H9 (cell line): Measurements from ENCODE around the gene PLAC1. TPM values are rescaled to one million over a fixed set of nuclear protein-coding genes. Genes with fewer than 3 reads are reported as not detected.

Experiments used
- DNase-seq: peaks from one replicate; pipeline ENCODE4 v3.0.0-alpha.2; 2017
- H2AFZ ChIP-seq: one replicate; pipeline ENCODE4 v1.6.1; 2013; ENCODE audit warnings: mild to moderate bottlenecking, low read length, control low read depth, moderate library complexity
- H2AK5ac ChIP-seq: 2 replicates; pipeline ENCODE4 v1.6.1; 2013; ENCODE audit warnings: low read length, control low read depth, mixed read lengths; ENCODE audit not compliant: insufficient read length
- H2BK120ac ChIP-seq: one replicate; pipeline ENCODE4 v1.6.1; 2013; ENCODE audit warnings: low read depth, mild to moderate bottlenecking, low read length, control low read depth, inconsistent platforms; ENCODE audit not compliant: poor library complexity, severe bottlenecking
- H2BK12ac ChIP-seq: 2 replicates; pipeline ENCODE4 v1.6.1; 2013; ENCODE audit warnings: low read length, control low read depth, mixed read lengths, low read depth; ENCODE audit not compliant: insufficient read length
- H2BK15ac ChIP-seq: 2 replicates; pipeline ENCODE4 v1.6.1; 2013; ENCODE audit warnings: low read depth, low read length, control low read depth
- H2BK20ac ChIP-seq: one replicate; pipeline ENCODE4 v1.6.1; 2013; ENCODE audit warnings: low read depth, mild to moderate bottlenecking, low read length, control low read depth, inconsistent platforms; ENCODE audit not compliant: poor library complexity, severe bottlenecking
- H2BK5ac ChIP-seq: 2 replicates; pipeline ENCODE4 v1.6.1; 2013; ENCODE audit warnings: low read length, control low read depth, mixed read lengths; ENCODE audit not compliant: insufficient read length
- H3K14ac ChIP-seq: 2 replicates; pipeline ENCODE4 v1.6.1; 2013; ENCODE audit warnings: low read length, control low read depth; ENCODE audit not compliant: insufficient read depth
- H3K18ac ChIP-seq: 2 replicates; pipeline ENCODE4 v1.6.1; 2013; ENCODE audit warnings: low read depth, mild to moderate bottlenecking, mixed read lengths, low read length, control low read depth; ENCODE audit not compliant: insufficient read length
- H3K23ac ChIP-seq: 2 replicates; pipeline ENCODE4 v1.6.1; 2013; ENCODE audit warnings: low read length, control low read depth, mixed read lengths, low read depth; ENCODE audit not compliant: insufficient read length
- H3K23me2 ChIP-seq: 2 replicates; pipeline ENCODE4 v1.6.1; 2013; ENCODE audit warnings: low read depth, mild to moderate bottlenecking, mixed read lengths, low read length, control low read depth; ENCODE audit not compliant: insufficient read length, poor library complexity, severe bottlenecking
- H3K27ac ChIP-seq: 2 replicates; pipeline ENCODE4 v1.5.1; 2013; ENCODE audit warnings: low read length, control low read depth, mixed read lengths, low read depth; ENCODE audit not compliant: insufficient read length
- H3K27me3 ChIP-seq: 2 replicates; pipeline ENCODE4 v1.6.1; 2013; ENCODE audit warnings: low read length, control low read depth, inconsistent platforms; ENCODE audit not compliant: insufficient read depth
- H3K4ac ChIP-seq: 2 replicates; pipeline ENCODE4 v1.6.1; 2013; ENCODE audit warnings: low read depth, mild to moderate bottlenecking, control low read depth, inconsistent platforms, low read length, moderate library complexity
- H3K4me1 ChIP-seq: 2 replicates; pipeline ENCODE4 v1.6.1; 2013; ENCODE audit warnings: low read length, control low read depth, inconsistent platforms; ENCODE audit not compliant: insufficient read depth
- H3K4me2 ChIP-seq: 2 replicates; pipeline ENCODE4 v1.6.1; 2013; ENCODE audit warnings: low read length, control low read depth, mixed read lengths; ENCODE audit not compliant: insufficient read length, insufficient read depth
- H3K56ac ChIP-seq: 2 replicates; pipeline ENCODE4 v1.6.1; 2013; ENCODE audit warnings: low read depth, mild to moderate bottlenecking, mixed read lengths, low read length, control low read depth; ENCODE audit not compliant: insufficient read length
- H3K79me1 ChIP-seq: 2 replicates; pipeline ENCODE4 v1.6.1; 2013; ENCODE audit warnings: low read depth, mild to moderate bottlenecking, moderate library complexity, low read length, control low read depth, inconsistent platforms; ENCODE audit not compliant: insufficient read depth, poor library complexity, severe bottlenecking
- H3K79me2 ChIP-seq: 2 replicates; pipeline ENCODE4 v1.6.1; 2013; ENCODE audit warnings: low read length, control low read depth, inconsistent platforms; ENCODE audit not compliant: insufficient read depth
- H3K9ac ChIP-seq: 2 replicates; pipeline ENCODE4 v1.6.1; 2013; ENCODE audit warnings: low read length, control low read depth, mixed read lengths; ENCODE audit not compliant: insufficient read length; ENCODE audit errors: extremely low read depth
- H3K9me3 ChIP-seq: one replicate; pipeline ENCODE4 v1.6.1; 2013; ENCODE audit warnings: low read depth, low read length, inconsistent platforms; ENCODE audit not compliant: control insufficient read depth
- H3T11ph ChIP-seq: one replicate; pipeline ENCODE4 v1.6.1; 2013; ENCODE audit warnings: mild to moderate bottlenecking, low read length, control low read depth, inconsistent platforms
- H4K20me1 ChIP-seq: one replicate; pipeline ENCODE4 v1.6.1; 2013; ENCODE audit not compliant: control insufficient read depth, insufficient read length, insufficient read depth
- H4K5ac ChIP-seq: 2 replicates; pipeline ENCODE4 v1.6.1; 2013; ENCODE audit warnings: low read depth, mild to moderate bottlenecking, mixed read lengths, low read length, control low read depth; ENCODE audit not compliant: insufficient read length
- H4K8ac ChIP-seq: replicated peaks from 2 replicates; pipeline ENCODE4 v1.6.1; 2013; ENCODE audit warnings: low read length, control low read depth, mixed read lengths, low read depth; ENCODE audit not compliant: insufficient read length
- H4K91ac ChIP-seq: 2 replicates; pipeline ENCODE4 v1.6.1; 2013; ENCODE audit warnings: low read depth, mild to moderate bottlenecking, moderate library complexity, mixed read lengths, low read length, control low read depth; ENCODE audit not compliant: insufficient read length
- H3K27ac Mint-ChIP-seq, 3 experiments: 2 replicates in 2 of 3; 3 replicates in 1 of 3; pipeline ENCODE4 v1.8.0; 2020 to 2021; ENCODE audit warnings: mixed read lengths in 3 of 3, mild to moderate bottlenecking in 1 of 3, moderate library complexity in 1 of 3
- H3K27me3 Mint-ChIP-seq: 2 replicates; pipeline ENCODE4 v1.8.0; 2021; ENCODE audit warnings: low read depth, mild to moderate bottlenecking, moderate library complexity, mixed read lengths
- H3K36me3 Mint-ChIP-seq, 3 experiments: 2 replicates in 2 of 3; 3 replicates in 1 of 3; pipeline ENCODE4 v1.8.0; 2020 to 2021; ENCODE audit warnings: low read depth in 3 of 3, mixed read lengths in 3 of 3; ENCODE audit not compliant: insufficient read depth in 1 of 3
- H3K4me1 Mint-ChIP-seq, 2 experiments: 2 replicates each; pipeline ENCODE4 v1.8.0; 2020; ENCODE audit warnings: mixed read lengths in 2 of 2
- H3K4me3 Mint-ChIP-seq, 2 experiments: 2 replicates in 1 of 2; 3 replicates in 1 of 2; pipeline ENCODE4 v1.8.0; 2020 to 2021; ENCODE audit warnings: mild to moderate bottlenecking in 2 of 2, mixed read lengths in 2 of 2, moderate library complexity in 1 of 2
- H3K9me3 Mint-ChIP-seq, 2 experiments: 2 replicates in 1 of 2; 3 replicates in 1 of 2; pipeline ENCODE4 v1.8.0; 2020; ENCODE audit warnings: mild to moderate bottlenecking in 2 of 2, mixed read lengths in 2 of 2, moderate library complexity in 1 of 2
- WGBS: extraction: QIAGEN DNeasy Blood & Tissue Kit; methylation state at CpG from one replicate; pipeline ENCODE4 v1.1.7; 2013; ENCODE audit warnings: missing lambda C conversion rate, low lambda C conversion rate, mixed read lengths; ENCODE audit not compliant: insufficient read length; ENCODE audit errors: extremely low coverage; 5-methylcytosine and 5-hydroxymethylcytosine counted together
- total RNA-seq: library from RNA; stranded (reverse); gene quantifications from 2 replicates; pipeline ENCODE4 v1.2.1, GENCODE V29; 2021
- TF ChIP-seq, protein P1 (sequence below): fragments of 200-600 bp; sonication (generic); conservative IDR thresholded peaks from 3 replicates; pipeline ENCODE4 v1.8.0; 2021; ENCODE audit warnings: antibody characterized with exemption, mild to moderate bottlenecking

The PLAC1 gene
- total RNA-seq, 1 experiment from 2014 or later, result 0.68 TPM

DNA sequence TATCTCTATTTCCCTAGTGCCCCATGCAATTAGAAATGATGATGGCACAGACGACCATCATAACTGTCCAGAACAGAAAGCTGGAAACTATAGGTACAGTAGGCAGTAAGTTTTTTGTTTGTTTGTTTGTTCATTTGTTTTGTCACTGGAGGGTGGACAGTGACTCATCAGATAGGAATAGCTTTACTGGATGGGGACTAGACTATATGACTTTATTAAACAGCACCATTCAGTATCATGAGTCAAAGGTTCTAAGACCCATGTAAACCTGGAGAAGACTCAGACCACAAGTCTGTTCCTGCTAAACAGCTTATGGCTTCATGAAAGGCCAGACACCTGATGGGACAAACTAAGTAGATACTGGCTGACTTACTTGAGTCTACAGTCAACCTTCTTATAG, 38.4 kb downstream of the PLAC1 start:
- Histone ChIP-seq H2BK12ac (no peak overlapping the region), H3K23ac (no peak overlapping the region), H3K18ac (no peak overlapping the region), H3K79me2 (no peaks in the 10 kb centered on the region), H3K4me1 (peaks cover 13% of the 10 kb centered on the region; the same call in 1 of the 2 replicates), H3K79me1 (no peaks in the 10 kb centered on the region), H2BK5ac (no peak overlapping the region), H2AFZ (no peak overlapping the region), H3K4me2 (no peak overlapping the region), H3T11ph (no peak overlapping the region), H2BK20ac (no peak overlapping the region), H3K9ac (no peak overlapping the region), H3K9me3 (no peaks in the 10 kb centered on the region), H2BK15ac (no peak overlapping the region), H3K27me3 (no peaks in the 10 kb centered on the region), H3K23me2 (no peaks in the 10 kb centered on the region), H3K4ac (no peak overlapping the region), H3K56ac (no peak overlapping the region), H2BK120ac (no peak overlapping the region), H4K20me1 (no peaks in the 10 kb centered on the region), H4K8ac (no peak overlapping the region), H3K14ac (no peak overlapping the region), H3K27ac (no peak overlapping the region), H2AK5ac (no peak overlapping the region), H4K91ac (no peak overlapping the region), H4K5ac (no peak overlapping the region)
- Mint-ChIP-seq H3K4me1 (peaks cover 15 to 22% of the 10 kb centered on the region in 2 experiments; a peak in 3 of 4 replicates), H3K36me3 (no peaks in the 10 kb centered on the region; a peak in 2 of 7 replicates), H3K27me3 (no peaks in the 10 kb centered on the region), H3K9me3 (peaks cover 2 to 75% of the 10 kb centered on the region in 2 experiments; a peak in 4 of 5 replicates), H3K27ac (no peak overlapping the region), H3K4me3 (no peak overlapping the region)
- no CpG with 5 or more reads among the region's 1 CpG for WGBS
- DNase-seq, result no peak
- TF ChIP-seq, protein P1, sequence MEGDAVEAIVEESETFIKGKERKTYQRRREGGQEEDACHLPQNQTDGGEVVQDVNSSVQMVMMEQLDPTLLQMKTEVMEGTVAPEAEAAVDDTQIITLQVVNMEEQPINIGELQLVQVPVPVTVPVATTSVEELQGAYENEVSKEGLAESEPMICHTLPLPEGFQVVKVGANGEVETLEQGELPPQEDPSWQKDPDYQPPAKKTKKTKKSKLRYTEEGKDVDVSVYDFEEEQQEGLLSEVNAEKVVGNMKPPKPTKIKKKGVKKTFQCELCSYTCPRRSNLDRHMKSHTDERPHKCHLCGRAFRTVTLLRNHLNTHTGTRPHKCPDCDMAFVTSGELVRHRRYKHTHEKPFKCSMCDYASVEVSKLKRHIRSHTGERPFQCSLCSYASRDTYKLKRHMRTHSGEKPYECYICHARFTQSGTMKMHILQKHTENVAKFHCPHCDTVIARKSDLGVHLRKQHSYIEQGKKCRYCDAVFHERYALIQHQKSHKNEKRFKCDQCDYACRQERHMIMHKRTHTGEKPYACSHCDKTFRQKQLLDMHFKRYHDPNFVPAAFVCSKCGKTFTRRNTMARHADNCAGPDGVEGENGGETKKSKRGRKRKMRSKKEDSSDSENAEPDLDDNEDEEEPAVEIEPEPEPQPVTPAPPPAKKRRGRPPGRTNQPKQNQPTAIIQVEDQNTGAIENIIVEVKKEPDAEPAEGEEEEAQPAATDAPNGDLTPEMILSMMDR, result no peak
